HCT116 (cell line): ENCODE measurements around the gene SPIB.

Source experiments
- CEBPB ChIP-seq: IDR thresholded peaks from 2 replicates; pipeline ENCODE4 v1.6.1; 2012; ENCODE audit warnings: low read depth
- EGR1 ChIP-seq: IDR thresholded peaks from 2 replicates; pipeline ENCODE4 v1.6.1; 2012; ENCODE audit warnings: low read depth
- EZH2 ChIP-seq: fragments of 200-600 bp; sonication (generic); IDR thresholded peaks from 2 replicates; pipeline ENCODE4 v1.6.1; 2017; ENCODE audit warnings: antibody characterized with exemption, mixed run types
- JUND ChIP-seq: IDR thresholded peaks from 2 replicates; pipeline ENCODE4 v1.6.1; 2012
- POLR2A ChIP-seq: IDR thresholded peaks from 2 replicates; pipeline ENCODE4 v1.7.0; 2011; ENCODE audit warnings: borderline replicate concordance; ENCODE audit not compliant: insufficient read depth, insufficient read length; ENCODE audit errors: extremely low read depth
- POLR2AphosphoS5 ChIP-seq: IDR thresholded peaks from 2 replicates; pipeline ENCODE4 v1.6.1; 2011; ENCODE audit warnings: mild to moderate bottlenecking, low read depth, low read length, moderate library complexity
- RAD21 ChIP-seq: IDR thresholded peaks from 2 replicates; pipeline ENCODE4 v1.6.1; 2012; ENCODE audit warnings: low read depth, mild to moderate bottlenecking
- SP1 ChIP-seq: IDR thresholded peaks from 2 replicates; pipeline ENCODE4 v1.6.1; 2012; ENCODE audit warnings: low read depth
- YY1 ChIP-seq: IDR thresholded peaks from 2 replicates; pipeline ENCODE4 v1.6.1; 2011; ENCODE audit warnings: low read length, low read depth, moderate library complexity, mild to moderate bottlenecking; ENCODE audit not compliant: insufficient replicate concordance; ENCODE audit errors: extremely low read depth
- ZNF274 ChIP-seq: fragments of 200-500 bp; sonication (Bioruptor generic); IDR thresholded peaks from 2 replicates; pipeline ENCODE4 v1.6.1; 2014; ENCODE audit warnings: mild to moderate bottlenecking, low read depth, low read length, inconsistent platforms
- TF ChIP-seq, protein P1 (sequence below), 3 experiments: fragments of 200-600 bp in 1 of 3; sonication (generic) in 1 of 3; IDR thresholded peaks in 2 of 3; conservative IDR thresholded peaks in 1 of 3; 2 replicates each; pipeline ENCODE4 v1.5.1; 2012 to 2017; ENCODE audit warnings: low read depth in 2 of 3, low read length in 2 of 3, antibody characterized with exemption in 1 of 3, borderline replicate concordance in 1 of 3, control low read depth in 1 of 3, mild to moderate bottlenecking in 1 of 3, mixed read lengths in 1 of 3, mixed run types in 1 of 3, moderate library complexity in 1 of 3; ENCODE audit not compliant: insufficient read depth in 1 of 3
- TF ChIP-seq, protein P2 (sequence below): IDR thresholded peaks from 2 replicates; pipeline ENCODE4 v1.6.1; 2012; ENCODE audit warnings: low read depth
- TF ChIP-seq, protein P3 (sequence below): IDR thresholded peaks from 2 replicates; pipeline ENCODE4 v1.6.1; 2012
- TF ChIP-seq, protein P4 (sequence below): IDR thresholded peaks from 2 replicates; pipeline ENCODE4 v1.6.1; 2012

DNA sequence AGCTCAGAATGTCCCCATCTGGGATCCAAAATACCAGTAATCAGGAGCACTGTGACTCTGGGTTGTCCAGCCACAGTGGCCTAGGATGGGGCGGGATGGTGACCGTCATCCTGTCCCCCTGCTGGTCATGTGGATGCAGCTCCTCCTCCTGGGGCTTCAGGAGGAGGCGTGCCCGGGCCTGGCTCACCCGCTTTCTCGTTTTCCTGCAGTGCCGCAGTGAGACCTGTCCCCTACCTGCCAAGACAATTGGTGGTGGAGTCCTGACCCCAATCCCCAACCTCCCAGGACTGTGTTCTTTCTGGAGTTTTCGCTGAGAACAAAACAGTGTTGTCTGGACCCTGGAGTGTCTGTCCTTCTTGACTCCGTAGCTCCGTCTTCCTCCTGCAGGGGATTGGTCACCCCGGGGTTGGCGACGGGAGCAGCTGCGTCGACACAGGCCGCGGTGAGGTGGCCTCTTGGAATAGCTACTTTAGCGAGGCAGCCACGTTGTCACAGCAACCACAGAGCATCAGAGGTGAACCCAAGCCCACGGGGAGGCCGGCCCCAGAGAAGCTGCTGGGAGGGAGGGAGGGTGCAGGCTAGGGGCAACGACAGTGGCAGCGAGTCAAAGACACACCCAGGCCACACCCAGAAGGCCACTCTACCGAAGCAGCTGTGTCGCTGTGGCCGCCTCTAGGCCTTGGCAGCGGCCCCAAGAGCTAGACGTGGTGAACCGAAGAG lies 47.4 kb downstream of the SPIB start:
- TF ChIP-seq, protein P1, sequence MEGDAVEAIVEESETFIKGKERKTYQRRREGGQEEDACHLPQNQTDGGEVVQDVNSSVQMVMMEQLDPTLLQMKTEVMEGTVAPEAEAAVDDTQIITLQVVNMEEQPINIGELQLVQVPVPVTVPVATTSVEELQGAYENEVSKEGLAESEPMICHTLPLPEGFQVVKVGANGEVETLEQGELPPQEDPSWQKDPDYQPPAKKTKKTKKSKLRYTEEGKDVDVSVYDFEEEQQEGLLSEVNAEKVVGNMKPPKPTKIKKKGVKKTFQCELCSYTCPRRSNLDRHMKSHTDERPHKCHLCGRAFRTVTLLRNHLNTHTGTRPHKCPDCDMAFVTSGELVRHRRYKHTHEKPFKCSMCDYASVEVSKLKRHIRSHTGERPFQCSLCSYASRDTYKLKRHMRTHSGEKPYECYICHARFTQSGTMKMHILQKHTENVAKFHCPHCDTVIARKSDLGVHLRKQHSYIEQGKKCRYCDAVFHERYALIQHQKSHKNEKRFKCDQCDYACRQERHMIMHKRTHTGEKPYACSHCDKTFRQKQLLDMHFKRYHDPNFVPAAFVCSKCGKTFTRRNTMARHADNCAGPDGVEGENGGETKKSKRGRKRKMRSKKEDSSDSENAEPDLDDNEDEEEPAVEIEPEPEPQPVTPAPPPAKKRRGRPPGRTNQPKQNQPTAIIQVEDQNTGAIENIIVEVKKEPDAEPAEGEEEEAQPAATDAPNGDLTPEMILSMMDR (IDR thresholded peaks at IDR 0.05 in 2 of 3, conservative IDR thresholded peaks at IDR 0.05 in 1 of 3; ENCODE audit: borderline replicate concordance in 1 of 3, insufficient read depth in 1 of 3, low read depth in 2 of 3, low read length in 2 of 3): peak in 2 of 3 experiments; percentile 56 to 67; a peak in 4 of 6 replicates
- TF ChIP-seq RAD21 (no peak; the same call in 1 of the 2 replicates), POLR2A (no peak), POLR2AphosphoS5 (peak; percentile 46; the same call in 1 of the 2 replicates), YY1 (no peak), SP1 (no peak), EZH2 (no peak), CEBPB (no peak), EGR1 (no peak), ZNF274 (no peak), JUND (no peak)
- TF ChIP-seq, protein P2, sequence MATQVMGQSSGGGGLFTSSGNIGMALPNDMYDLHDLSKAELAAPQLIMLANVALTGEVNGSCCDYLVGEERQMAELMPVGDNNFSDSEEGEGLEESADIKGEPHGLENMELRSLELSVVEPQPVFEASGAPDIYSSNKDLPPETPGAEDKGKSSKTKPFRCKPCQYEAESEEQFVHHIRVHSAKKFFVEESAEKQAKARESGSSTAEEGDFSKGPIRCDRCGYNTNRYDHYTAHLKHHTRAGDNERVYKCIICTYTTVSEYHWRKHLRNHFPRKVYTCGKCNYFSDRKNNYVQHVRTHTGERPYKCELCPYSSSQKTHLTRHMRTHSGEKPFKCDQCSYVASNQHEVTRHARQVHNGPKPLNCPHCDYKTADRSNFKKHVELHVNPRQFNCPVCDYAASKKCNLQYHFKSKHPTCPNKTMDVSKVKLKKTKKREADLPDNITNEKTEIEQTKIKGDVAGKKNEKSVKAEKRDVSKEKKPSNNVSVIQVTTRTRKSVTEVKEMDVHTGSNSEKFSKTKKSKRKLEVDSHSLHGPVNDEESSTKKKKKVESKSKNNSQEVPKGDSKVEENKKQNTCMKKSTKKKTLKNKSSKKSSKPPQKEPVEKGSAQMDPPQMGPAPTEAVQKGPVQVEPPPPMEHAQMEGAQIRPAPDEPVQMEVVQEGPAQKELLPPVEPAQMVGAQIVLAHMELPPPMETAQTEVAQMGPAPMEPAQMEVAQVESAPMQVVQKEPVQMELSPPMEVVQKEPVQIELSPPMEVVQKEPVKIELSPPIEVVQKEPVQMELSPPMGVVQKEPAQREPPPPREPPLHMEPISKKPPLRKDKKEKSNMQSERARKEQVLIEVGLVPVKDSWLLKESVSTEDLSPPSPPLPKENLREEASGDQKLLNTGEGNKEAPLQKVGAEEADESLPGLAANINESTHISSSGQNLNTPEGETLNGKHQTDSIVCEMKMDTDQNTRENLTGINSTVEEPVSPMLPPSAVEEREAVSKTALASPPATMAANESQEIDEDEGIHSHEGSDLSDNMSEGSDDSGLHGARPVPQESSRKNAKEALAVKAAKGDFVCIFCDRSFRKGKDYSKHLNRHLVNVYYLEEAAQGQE: no peak
- TF ChIP-seq, protein P3, sequence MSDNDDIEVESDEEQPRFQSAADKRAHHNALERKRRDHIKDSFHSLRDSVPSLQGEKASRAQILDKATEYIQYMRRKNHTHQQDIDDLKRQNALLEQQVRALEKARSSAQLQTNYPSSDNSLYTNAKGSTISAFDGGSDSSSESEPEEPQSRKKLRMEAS: no peak
- TF ChIP-seq, protein P4, sequence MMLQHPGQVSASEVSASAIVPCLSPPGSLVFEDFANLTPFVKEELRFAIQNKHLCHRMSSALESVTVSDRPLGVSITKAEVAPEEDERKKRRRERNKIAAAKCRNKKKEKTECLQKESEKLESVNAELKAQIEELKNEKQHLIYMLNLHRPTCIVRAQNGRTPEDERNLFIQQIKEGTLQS: no peak
